Fibroblast of lung (primary cell): ENCODE data around the gene SYNJ2. TPM values are rescaled to one million over a fixed set of nuclear protein-coding genes. Genes with fewer than 3 reads are reported as not detected.

Experiments
- DNase-seq, 2 donors: peaks; one replicate each; pipeline versions ENCODE4 v3.0.0 to v3.0.0-alpha.2; 2010; ENCODE audit warnings: low read depth in 2 of 2
- H2AFZ ChIP-seq: 2 replicates; pipeline ENCODE4 v1.5.1; 2012; ENCODE audit warnings: low read length, control low read depth, inconsistent platforms
- H3K27ac ChIP-seq: 2 replicates; pipeline ENCODE4 v1.5.1; 2011; ENCODE audit warnings: low read length, control low read depth; ENCODE audit not compliant: insufficient read depth
- H3K27me3 ChIP-seq: 2 replicates; pipeline ENCODE4 v1.5.1; 2011; ENCODE audit warnings: mild to moderate bottlenecking, low read length; ENCODE audit not compliant: control insufficient read depth, insufficient read depth
- H3K36me3 ChIP-seq: 2 replicates; pipeline ENCODE4 v1.5.1; 2011; ENCODE audit warnings: low read length; ENCODE audit not compliant: control insufficient read depth, insufficient read depth
- H3K4me1 ChIP-seq: 2 replicates; pipeline ENCODE4 v1.5.1; 2011; ENCODE audit warnings: low read length; ENCODE audit not compliant: control insufficient read depth, insufficient read depth; ENCODE audit errors: extremely low read depth
- H3K4me2 ChIP-seq: 2 replicates; pipeline ENCODE4 v1.5.1; 2011; ENCODE audit warnings: low read length, control low read depth; ENCODE audit not compliant: insufficient read depth; ENCODE audit errors: extremely low read depth
- H3K4me3 ChIP-seq, 4 experiments: fragments of 200-600 bp in 1 of 4; sonication (generic) in 1 of 4; replicated peaks in 1 of 4; 2 replicates each; pipeline ENCODE4 v1.5.1; 2011 to 2016; ENCODE audit warnings: low read length in 4 of 4, low read depth in 3 of 4, mild to moderate bottlenecking in 3 of 4, control low read depth in 2 of 4, inconsistent platforms in 1 of 4, mixed read lengths in 1 of 4; ENCODE audit not compliant: insufficient read depth in 1 of 4; ENCODE audit errors: control extremely low read depth in 1 of 4
- H3K79me2 ChIP-seq: 2 replicates; pipeline ENCODE4 v1.5.1; 2012; ENCODE audit warnings: mild to moderate bottlenecking, low read length, inconsistent platforms; ENCODE audit not compliant: control insufficient read depth, insufficient read depth
- H3K9ac ChIP-seq: 2 replicates; pipeline ENCODE4 v1.5.1; 2011; ENCODE audit warnings: mild to moderate bottlenecking, low read length, control low read depth; ENCODE audit not compliant: insufficient read depth
- H3K9me3 ChIP-seq: 2 replicates; pipeline ENCODE4 v1.5.1; 2012; ENCODE audit warnings: low read depth, low read length; ENCODE audit not compliant: control insufficient read depth, insufficient read depth
- H4K20me1 ChIP-seq: 2 replicates; pipeline ENCODE4 v1.5.1; 2011; ENCODE audit warnings: low read length; ENCODE audit not compliant: control insufficient read depth, insufficient read depth; ENCODE audit errors: extremely low read depth
- EZH2 ChIP-seq: IDR thresholded peaks from 2 replicates; pipeline ENCODE4 v1.5.1; 2012; ENCODE audit warnings: low read length, control low read depth, mild to moderate bottlenecking; ENCODE audit errors: missing control alignments
- polyA plus RNA-seq, 2 donors: library from polyadenylated mRNA; depleted of rRNA in 1 of 2; stranded (reverse) in 1 of 2; unstranded in 1 of 2; fragments of >200 nt; gene quantifications; 2 replicates each; pipeline ENCODE4 v1.2.1, GENCODE V29; 2011 to 2012; ENCODE audit warnings: missing spikeins in 1 of 2
- total RNA-seq: library from RNA; depleted of rRNA; stranded (reverse); fragments of >200 nt; gene quantifications from 2 replicates; pipeline ENCODE4 v1.2.1, GENCODE V29; 2014
- TF ChIP-seq, protein P1 (sequence below), 2 donors: IDR thresholded peaks in 1 of 2; conservative IDR thresholded peaks in 1 of 2; 1 replicate in 1 of 2; 2 replicates in 1 of 2; pipeline ENCODE4 v1.5.1; 2011 to 2012; ENCODE audit warnings: low read length in 2 of 2, control low read depth in 1 of 2, inconsistent platforms in 1 of 2, low read depth in 1 of 2, mild to moderate bottlenecking in 1 of 2

Gene SYNJ2
- total and polyA plus RNA-seq, 2 donors (not counting 1 experiment from before 2014, with no cell fraction given), result 23.5 to 57.3 TPM

- Histone ChIP-seq H3K9ac (peak overlapping the region; percentile 66), H2AFZ (no peak overlapping the region), H3K4me3 (peak overlapping the region in 1 of 4 experiments; percentile 0), H3K27ac (peak overlapping the region; percentile 94), H3K4me1 (peaks cover 28% of the 10 kb centered on the region), H3K27me3 (no peaks in the 10 kb centered on the region), H3K36me3 (peaks cover 1% of the 10 kb centered on the region), H3K4me2 (peak overlapping the region; percentile 69), H3K9me3 (no peaks in the 10 kb centered on the region), H4K20me1 (no peaks in the 10 kb centered on the region), H3K79me2 (peaks cover 52% of the 10 kb centered on the region)
- DNase-seq, result peak; percentile 97 to 99
- TF ChIP-seq EZH2, result no peak
- TF ChIP-seq, protein P1, sequence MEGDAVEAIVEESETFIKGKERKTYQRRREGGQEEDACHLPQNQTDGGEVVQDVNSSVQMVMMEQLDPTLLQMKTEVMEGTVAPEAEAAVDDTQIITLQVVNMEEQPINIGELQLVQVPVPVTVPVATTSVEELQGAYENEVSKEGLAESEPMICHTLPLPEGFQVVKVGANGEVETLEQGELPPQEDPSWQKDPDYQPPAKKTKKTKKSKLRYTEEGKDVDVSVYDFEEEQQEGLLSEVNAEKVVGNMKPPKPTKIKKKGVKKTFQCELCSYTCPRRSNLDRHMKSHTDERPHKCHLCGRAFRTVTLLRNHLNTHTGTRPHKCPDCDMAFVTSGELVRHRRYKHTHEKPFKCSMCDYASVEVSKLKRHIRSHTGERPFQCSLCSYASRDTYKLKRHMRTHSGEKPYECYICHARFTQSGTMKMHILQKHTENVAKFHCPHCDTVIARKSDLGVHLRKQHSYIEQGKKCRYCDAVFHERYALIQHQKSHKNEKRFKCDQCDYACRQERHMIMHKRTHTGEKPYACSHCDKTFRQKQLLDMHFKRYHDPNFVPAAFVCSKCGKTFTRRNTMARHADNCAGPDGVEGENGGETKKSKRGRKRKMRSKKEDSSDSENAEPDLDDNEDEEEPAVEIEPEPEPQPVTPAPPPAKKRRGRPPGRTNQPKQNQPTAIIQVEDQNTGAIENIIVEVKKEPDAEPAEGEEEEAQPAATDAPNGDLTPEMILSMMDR (conservative IDR thresholded peaks at IDR 0.05 in 1 of 2, IDR thresholded peaks at IDR 0.05 in 1 of 2; ENCODE audit: low read depth in 1 of 2, low read length in 2 of 2), result peak; percentile 48 to 54
Measured at GRCh38 chr6:158026054-158026900, 44.6 kb downstream of the SYNJ2 start.

DNA sequence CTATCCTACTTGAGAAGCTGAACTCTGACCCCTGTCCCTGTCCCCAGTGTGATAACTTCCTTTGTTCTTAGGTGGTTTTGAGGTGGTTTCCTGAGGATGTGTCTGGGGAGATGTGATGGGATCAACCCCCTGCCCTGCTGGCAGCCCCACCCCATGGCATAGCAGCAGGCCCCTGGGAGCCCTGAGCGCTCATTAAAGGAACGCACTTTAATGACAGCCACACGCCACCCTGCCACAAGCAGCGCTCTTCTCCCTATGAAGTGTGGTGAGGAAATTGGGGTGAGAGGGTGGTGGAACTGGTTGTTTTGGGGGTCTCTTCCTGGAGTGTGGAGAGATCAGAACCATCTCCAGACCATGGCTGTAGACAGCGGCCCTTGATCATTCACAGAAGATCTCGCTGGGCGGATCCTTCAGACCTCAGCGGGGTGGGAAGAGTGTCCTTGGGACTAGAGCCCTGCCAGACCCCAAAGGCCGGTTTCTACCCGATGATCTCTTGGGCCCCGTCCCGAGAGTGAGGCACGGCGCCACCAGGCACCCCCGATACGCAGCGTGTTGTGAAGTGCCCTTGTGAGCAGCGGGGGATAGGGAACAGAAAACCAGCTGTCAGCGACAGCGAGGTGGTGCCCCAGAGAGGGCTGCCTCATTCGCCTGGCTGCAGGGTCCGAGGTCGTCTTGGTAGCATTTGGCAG, 45.4 kb downstream of the SYNJ2 start:
- Histone ChIP-seq H3K27ac (peak overlapping the region; percentile 94), H3K79me2 (peaks cover 50% of the 10 kb centered on the region), H4K20me1 (no peaks in the 10 kb centered on the region), H3K36me3 (no peaks in the 10 kb centered on the region), H3K9ac (peak overlapping the region; percentile 37), H3K4me3 (no peak overlapping the region), H3K4me1 (peaks cover 36% of the 10 kb centered on the region), H3K9me3 (no peaks in the 10 kb centered on the region), H3K27me3 (no peaks in the 10 kb centered on the region), H3K4me2 (no peak overlapping the region), H2AFZ (no peak overlapping the region)
- no peak for TF ChIP-seq EZH2
- TF ChIP-seq, protein P1 (conservative IDR thresholded peaks at IDR 0.05 in 1 of 2, IDR thresholded peaks at IDR 0.05 in 1 of 2; ENCODE audit: low read depth in 1 of 2, low read length in 2 of 2), result no peak
- no peak for DNase-seq

DNA sequence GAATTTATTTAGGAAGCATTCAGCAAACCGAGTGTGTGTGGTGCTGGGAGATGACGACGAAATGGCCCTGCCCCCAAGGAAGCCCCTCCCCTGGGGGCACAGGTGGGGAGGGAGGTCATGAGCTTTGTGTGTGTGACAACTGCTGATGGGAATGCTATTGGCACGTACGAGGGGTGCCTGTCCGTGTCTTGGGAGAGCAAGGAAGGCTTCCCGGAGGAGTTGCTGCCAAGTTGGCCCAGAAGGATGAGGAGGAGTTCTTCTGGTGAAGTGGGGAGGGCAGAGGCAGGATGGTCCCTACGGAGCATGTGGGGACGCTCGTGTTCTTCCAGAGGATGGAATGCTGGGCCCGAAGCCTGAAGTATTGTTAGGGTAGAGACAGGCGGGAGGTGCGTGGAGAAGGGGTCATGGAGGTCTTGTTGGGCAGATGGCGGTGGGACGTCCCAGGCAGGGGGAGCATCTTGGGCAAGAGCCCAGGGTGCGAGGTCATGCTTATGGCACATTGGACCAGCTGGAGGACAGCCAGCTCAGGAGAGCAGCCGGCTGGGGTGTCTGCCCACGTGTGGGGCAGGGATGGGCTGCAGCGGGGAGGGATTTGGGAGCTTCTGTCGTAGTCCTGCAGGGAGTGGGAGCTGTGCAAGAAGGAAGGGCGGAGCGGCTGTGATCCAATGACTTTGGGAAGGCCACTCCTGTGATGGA, 46.1 kb downstream of the SYNJ2 start:
- no peaks in the 10 kb centered on the region for H4K20me1 ChIP-seq
- H3K36me3 ChIP-seq, result no peaks in the 10 kb centered on the region
- H3K9me3 ChIP-seq, result no peaks in the 10 kb centered on the region
- H3K27ac ChIP-seq, result peak overlapping the region; percentile 94
- no peak overlapping the region for H3K4me2 ChIP-seq
- H3K9ac ChIP-seq, result no peak overlapping the region
- TF ChIP-seq EZH2, result no peak
- TF ChIP-seq, protein P1 (conservative IDR thresholded peaks at IDR 0.05 in 1 of 2, IDR thresholded peaks at IDR 0.05 in 1 of 2; ENCODE audit: low read depth in 1 of 2, low read length in 2 of 2), result no peak
- peaks cover 51% of the 10 kb centered on the region for H3K79me2 ChIP-seq
- peak in 1 of 2 donors; percentile 73 for DNase-seq
- no peak overlapping the region for H3K4me3 ChIP-seq
- no peak overlapping the region for H2AFZ ChIP-seq
- H3K27me3 ChIP-seq, result no peaks in the 10 kb centered on the region
- peaks cover 43% of the 10 kb centered on the region for H3K4me1 ChIP-seq
